ENCODE data around the gene ESR1.
A peak's percentile ranks its signal among the peaks of the same experiment; 100 is the strongest.

ESR1 gene

DNA sequence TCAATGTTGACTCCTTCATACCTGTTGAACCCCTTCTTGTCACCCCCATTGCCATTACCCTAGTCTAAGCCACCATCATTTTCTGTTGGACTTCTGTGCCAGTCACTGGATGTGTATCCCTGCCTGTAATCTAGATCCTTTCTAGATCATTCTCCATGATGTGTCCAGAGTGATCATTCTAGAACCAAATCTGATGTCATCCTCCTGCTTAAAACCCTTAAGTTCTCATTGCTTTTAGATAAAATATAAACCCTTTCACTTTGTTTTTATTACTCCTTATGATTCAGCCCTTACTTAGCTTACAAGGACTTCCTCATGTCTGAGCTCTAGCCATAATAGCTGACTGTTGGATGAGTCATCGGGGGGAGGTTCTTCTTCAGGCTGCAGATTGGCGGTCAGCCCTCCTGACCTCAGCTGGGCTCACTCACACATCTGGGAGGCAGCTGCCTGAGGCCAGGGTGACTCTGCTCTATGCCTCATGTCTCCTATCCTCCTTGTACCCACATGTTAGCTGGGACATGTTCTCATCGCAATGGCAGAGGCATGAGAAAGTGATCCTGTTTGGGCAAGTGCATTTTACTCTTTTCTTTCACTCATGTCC, 287.6 kb downstream of the ESR1 start:
- DNase-seq (ENCODE audit: low read depth) = peak; percentile 98

DNA sequence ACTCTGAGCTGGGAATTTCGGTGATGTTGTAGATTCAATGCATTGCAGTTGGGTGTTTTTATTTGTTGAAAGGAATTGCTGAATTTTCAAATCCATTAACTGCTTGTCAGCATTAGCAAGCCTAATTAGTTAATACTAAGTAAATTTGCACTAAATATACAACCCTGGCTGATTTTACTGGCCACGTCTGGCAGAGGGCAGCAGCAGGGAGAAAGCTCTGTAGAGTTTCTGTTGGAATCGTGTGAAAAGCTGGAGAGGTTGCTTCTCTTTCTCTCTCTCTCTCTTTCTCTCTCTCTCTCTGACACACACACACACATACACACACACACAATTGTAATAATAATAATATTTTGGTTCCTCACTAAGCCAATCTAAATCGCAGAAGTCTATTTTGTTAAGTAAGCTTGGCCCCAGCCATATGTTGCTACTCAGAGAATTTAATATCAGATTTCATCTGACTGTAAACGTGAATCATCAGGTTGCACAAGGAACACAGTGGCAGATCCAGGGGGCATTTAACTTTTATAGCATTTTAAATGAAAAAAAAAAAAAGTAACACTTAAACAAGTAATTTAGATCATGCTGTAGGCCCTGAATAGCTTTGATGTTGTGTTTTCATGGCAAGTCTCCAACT, 289.5 kb downstream of the ESR1 start:
- DNase-seq (ENCODE audit: low read depth) = peak; percentile 83

DNA sequence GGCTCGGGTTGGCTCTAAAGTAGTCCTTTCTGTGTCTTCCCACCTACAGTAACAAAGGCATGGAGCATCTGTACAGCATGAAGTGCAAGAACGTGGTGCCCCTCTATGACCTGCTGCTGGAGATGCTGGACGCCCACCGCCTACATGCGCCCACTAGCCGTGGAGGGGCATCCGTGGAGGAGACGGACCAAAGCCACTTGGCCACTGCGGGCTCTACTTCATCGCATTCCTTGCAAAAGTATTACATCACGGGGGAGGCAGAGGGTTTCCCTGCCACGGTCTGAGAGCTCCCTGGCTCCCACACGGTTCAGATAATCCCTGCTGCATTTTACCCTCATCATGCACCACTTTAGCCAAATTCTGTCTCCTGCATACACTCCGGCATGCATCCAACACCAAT, 291.2 kb downstream of the ESR1 start:
- DNase-seq (ENCODE audit: low read depth) = no peak

DNA sequence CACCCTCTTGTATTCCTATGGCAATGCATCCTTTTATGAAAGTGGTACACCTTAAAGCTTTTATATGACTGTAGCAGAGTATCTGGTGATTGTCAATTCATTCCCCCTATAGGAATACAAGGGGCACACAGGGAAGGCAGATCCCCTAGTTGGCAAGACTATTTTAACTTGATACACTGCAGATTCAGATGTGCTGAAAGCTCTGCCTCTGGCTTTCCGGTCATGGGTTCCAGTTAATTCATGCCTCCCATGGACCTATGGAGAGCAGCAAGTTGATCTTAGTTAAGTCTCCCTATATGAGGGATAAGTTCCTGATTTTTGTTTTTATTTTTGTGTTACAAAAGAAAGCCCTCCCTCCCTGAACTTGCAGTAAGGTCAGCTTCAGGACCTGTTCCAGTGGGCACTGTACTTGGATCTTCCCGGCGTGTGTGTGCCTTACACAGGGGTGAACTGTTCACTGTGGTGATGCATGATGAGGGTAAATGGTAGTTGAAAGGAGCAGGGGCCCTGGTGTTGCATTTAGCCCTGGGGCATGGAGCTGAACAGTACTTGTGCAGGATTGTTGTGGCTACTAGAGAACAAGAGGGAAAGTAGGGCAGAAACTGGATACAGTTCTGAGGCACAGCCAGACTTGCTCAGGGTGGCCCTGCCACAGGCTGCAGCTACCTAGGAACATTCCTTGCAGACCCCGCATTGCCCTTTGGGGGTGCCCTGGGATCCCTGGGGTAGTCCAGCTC, 292.1 kb downstream of the ESR1 start:
- DNase-seq (ENCODE audit: low read depth) = no peak

DNA sequence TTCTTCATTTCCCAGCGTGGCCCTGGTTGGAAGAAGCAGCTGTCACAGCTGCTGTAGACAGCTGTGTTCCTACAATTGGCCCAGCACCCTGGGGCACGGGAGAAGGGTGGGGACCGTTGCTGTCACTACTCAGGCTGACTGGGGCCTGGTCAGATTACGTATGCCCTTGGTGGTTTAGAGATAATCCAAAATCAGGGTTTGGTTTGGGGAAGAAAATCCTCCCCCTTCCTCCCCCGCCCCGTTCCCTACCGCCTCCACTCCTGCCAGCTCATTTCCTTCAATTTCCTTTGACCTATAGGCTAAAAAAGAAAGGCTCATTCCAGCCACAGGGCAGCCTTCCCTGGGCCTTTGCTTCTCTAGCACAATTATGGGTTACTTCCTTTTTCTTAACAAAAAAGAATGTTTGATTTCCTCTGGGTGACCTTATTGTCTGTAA, 292.7 kb downstream of the ESR1 start:
- DNase-seq (ENCODE audit: low read depth) = no peak

DNA sequence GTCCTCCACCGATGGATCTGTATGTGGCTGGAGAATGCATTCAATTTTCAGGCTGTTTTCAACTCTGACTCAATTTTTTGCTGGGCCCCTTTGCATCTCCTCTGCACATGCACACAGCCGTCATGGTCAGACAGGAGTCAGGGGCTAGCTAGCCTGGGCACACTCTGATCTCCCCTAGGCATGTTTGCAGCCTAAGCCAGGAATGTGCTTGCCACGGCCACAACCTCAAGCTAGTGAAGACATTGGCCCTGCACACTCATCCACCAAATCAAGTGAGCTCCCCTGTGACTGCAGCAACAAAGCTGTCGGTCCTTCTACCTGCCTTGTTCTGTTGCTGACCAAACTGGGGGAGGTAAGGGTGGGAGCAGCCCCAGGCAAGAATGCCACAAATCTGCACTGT, 300.5 kb downstream of the ESR1 start:
- DNase-seq (ENCODE audit: low read depth) = no peak

DNA sequence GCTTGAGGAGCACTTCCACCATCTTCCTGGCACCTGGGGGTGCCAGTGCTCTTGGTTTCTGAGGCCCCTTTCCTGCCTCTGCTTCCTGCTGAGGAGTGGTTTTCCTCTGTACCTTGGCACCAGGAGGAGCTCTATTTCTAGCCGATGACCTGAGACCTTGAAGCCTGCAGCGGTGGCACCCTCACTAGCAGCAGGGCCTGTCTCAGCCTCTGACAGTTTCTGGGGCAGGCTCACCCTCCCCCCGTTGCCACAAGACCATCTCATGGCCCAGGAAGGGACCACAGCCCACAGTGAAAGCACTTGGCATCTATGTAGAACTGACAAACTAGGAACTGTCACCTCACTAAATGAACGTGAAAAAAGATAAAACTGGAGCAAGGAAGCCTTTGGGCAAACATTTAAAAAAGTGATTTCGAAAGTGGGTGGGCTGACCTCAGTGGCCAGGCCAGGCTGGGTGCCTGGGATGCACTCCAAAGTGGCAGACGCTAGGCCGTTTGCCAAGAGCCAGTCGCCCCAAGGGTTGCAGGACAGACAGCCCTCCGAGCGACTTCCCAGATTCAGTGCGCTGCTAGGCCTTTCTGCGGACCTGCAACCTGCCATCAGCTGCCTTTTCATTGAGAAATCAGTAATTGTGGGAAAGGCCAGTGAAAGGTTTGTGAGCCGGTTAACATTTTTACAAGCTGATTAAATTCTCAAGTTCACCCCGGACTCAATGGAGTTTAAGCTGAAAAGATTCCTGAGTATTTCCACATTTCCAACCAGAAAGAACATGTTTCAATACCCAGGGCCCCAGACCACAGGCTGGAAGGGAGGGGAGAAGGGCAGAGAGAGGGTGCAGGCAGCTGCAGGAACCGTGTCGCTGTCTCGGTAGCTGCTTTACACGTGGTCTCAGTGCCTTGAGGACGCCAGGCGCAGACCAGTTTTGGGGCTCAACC, 303.7 kb downstream of the ESR1 start:
- no peak for DNase-seq (ENCODE audit: low read depth)

DNA sequence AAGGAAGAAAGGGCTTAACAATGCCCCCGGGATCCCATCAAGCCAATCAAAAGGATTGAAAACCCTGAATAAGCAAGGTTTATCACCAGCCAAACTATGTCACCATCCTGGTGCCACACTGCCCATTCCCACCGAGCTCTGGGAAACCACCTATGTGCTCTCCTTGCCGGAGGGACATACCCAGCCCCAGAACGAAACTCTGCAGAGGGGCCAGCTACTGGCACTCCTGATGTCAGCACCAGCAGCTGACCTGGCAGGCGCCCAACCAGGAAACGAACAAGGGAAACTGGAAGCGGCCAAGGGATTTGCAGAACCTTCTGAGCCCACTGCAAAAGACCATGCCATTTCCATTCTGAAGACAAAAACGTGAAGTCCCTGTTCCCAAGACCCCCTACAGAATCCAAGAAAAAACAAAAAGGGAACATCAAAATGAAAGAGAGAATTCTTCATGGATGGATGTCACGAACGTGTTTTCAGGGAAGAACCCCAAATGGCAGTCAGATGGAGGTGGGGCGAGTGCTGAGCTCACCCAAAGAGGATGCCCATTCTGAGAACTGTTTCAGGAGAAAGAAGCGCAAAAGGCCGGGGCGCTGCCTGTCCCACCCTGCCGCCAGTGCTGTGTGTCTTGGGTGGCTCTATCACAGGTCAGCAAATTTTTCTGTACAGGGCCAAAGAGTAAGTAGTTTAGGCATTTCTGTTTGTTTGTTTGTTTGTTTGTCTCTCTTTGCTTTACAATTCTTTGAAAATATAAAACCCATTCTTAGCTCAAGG, 305.2 kb downstream of the ESR1 start:
- DNase-seq (ENCODE audit: low read depth) = no peak

DNA sequence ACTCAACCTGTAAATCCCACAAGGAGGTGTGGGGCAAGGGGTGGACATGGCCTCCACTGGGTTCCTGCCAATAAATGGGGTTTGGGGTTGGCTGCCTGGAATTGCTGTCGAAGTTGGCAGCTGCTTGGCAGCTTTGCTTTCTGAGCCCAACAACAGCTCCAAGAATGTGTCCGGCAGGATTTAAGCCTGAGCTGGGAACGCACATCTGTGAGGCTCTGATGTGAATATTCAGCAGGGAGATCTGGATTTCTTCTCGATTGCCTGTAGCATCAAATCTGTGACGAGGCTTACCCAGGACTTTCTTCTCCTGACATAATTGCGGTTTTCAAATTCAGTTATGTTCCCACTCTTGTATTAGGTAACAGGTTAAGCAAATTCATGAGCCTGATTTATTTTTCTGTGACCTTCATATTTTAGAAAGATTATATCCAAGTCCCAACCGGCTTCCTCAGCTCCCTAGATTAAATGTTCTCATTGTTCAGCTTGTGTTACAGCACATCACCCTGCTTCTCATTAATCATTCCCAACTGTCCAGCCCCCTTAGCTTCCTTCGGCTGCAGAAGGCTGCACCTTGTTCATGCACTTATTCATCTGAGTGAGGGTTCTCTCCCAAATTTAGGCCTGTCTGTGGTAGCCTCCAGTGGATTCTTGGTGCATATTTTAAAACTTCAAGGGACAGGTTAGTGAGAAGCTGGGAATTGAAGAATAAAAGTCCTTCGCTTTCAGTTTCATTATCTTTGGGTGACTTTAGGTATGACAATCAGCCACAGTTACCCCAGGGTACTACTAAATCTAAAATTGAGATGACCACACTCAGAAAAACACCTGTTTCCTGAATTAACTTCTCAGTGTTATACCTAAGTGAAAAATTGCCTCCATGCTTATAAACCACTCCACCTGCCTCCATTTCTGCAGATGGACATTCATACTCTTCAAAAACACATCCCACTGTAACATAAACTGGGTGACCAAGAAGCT, 310.0 kb downstream of the ESR1 start:
- no peak for DNase-seq (ENCODE audit: low read depth)

DNA sequence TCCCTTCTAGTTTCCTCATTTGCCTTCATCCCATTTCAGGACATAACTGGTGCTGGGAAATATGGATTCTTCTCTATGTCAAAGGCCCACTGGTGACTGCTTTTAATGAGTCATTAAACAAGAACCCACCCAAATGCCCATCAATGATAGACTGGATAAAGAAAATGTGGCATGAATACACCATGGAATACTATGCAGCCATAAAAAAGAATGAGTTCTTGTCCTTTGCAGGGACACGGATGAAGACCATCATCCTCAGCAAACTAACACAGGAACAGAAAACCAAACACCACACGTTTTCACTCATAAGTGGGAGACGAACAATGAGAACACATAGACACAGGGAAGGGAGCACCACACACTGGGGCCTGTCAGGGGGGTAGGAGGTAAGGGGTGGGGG, 310.7 kb downstream of the ESR1 start:
- DNase-seq (ENCODE audit: low read depth) = no peak

DNA sequence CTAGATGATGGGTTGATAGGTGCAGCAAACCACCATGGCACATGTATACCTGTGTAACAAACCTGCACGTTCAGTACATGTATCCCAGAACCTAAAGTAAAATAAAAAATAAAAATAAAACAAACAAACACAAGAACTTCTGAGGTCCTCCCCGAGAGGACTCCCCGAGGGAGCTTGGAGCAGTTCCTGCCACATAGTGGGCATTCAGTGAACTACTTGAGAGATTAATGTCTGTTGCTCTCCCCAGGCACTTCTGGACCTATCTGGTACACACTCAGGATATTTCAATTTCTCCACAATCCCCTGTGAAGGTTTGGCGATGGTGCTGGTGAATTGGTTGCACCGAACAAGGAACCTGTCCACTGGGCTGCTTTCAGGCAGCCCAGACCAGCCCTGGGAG, 311.2 kb downstream of the ESR1 start:
- no peak for DNase-seq (ENCODE audit: low read depth)

DNA sequence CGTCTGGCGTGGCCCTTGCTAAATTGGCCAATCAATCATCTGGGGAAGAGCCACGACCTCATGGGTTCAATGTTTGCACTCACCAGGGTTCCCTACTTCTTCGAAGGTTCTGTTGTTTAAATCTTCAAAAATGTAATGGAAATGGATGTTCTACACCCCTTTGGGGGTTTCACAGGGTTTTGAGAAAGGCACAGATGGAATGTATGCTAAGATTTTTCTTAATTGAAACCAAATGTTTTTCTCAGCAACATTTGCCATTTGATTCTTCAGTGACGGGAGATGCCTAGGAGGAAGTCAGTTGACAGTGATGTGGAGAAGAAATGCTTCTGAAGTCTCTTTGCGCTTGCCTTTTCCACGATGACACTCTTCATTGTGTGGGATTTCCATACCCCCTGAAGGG, 312.3 kb downstream of the ESR1 start:
- DNase-seq (ENCODE audit: low read depth) = no peak

DNA sequence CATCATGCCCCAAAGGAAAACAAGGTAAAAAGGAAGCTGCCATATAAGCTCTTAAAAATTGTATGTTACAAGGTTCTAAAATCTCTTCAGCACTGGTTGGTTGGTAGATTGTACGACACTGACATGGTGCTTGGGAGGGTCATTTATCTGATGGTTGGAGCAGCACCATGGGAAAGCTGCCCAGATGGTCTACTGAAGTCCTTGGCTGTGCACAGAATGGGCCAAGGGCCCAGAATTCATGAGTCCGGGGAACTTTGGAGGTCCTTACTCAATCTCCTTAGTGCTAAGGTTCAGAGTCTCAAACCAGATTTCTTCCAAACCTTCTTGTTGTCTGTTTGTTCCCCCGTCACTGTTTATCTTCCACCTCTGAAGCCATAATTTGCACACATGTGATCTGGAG, 314.4 kb downstream of the ESR1 start:
- no peak for DNase-seq (ENCODE audit: low read depth)

DNA sequence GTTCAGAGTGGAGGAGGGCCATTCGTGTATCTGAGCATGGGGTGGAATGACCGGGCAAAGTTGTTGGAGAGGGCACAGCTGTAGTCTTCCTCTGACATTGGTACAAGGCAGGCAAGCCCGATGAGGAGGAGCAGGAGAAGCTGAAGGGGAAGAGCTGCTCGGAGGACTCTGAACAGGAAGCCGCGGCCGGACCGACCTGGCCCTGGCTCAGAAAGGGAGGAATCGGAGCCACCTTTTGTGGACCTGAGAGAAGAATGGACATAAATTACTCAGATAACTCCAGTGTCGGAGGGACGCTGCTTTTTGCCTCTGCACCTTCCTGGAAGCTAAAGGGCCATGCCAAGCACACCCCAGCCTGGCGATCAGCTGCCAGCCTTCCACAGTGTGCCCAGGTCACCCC, 315.0 kb downstream of the ESR1 start:
- DNase-seq (ENCODE audit: low read depth) = no peak

DNA sequence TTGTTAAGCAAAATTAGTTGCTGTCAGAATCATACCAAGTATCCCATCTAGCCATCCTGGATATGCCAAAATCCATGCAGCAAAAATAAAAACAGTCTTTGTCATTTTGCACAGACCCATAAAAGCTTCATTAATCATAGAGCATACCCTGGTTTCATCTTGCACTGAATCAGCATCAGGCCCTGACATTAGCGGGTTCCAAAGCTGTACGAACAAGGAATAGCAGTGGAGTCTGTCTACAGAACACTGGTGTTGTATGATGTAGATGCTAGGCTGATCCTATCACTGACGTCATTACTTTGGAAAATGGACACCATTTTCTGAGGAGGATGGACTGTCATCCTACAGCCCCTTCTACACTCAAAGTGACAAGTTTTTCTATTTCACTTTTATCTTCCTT, 315.6 kb downstream of the ESR1 start:
- no peak for DNase-seq (ENCODE audit: low read depth)

DNA sequence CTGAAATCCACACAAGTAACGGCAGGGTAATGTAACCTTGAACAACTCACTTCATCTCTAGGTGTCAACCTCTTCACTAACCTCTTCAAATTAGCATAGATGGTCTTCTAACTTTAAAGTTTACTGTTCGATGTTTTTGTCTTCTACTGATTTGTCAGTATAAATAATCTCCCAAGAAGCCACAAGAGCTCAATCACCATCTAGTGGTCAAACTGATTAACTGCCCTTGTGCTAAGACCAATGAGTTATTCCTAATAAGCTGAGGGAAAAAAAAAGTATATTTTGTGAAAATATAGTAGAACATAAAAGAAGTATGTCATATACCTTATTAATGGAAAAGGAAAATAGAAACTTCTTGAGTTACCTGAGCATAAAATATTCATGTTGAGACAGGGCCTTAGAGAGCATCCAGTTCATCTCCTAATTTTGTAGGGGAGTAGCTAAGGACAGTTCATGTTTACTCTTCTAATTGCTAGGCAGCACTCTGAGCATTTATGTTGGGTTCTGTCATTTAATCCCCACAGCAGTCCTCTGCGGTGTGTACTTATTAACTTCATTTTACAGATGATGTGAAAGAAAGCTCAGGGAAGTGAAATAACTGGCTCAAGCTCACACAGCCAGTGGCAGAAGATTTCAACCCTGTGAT, 317.1 kb downstream of the ESR1 start:
- DNase-seq (ENCODE audit: low read depth) = peak; percentile 68

DNA sequence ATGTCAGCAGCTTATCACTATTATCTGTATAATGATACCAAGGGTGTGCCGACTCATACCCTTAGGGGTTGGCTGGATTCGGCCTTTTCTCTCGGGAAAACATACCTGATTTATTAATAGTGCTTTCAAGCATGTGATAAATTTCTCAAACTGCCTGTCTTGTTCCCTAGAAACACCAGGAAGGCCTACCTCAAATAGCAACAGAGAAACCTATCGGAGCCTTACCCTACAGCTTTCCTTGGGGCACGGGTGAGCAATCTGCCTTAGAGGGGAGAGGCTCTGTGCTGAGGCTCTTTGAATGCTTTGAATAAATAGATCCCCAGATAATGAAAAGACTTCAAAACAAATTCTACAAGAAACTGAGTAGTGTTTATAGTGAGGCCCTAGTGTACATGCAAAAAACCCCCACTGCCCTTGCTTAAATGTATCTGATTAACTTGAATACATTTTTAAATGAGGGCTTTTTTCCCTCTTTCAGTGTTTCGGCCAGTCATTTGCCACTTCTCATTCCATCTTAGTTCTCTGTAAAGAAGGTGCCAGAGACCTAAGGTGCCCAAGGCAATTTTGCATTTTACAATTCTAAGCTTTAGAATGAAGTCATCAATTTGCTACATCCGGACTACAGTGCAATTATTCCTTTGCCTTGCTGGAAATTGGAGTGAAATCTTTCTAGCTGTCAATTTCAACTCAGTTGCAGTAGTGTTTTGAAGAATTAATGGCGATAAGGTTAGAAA, 320.1 kb downstream of the ESR1 start:
- DNase-seq (ENCODE audit: low read depth) = no peak

DNA sequence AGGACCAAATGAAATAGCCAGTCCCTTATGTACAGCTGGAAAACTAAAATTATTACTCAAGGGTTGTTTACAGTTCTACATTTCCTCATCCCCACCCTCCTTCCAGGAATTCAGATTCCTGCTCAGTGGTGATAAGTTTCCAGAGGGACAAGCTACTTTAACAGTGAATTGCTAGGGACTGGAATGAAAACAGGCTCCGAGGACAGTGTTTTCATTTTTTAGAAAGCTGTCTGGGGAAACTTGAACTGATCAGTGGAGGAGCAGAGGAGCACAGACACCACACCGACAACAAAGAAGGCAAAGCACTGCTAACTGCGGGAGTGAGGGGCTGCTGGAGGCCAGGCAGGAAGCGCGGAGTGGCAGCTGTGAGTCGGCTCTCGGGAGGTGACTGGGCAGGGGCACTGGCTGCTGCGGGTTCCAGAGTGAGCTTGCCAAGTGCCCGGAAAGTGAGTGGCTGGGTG, 322.2 kb downstream of the ESR1 start:
- DNase-seq (ENCODE audit: low read depth) = no peak

DNA sequence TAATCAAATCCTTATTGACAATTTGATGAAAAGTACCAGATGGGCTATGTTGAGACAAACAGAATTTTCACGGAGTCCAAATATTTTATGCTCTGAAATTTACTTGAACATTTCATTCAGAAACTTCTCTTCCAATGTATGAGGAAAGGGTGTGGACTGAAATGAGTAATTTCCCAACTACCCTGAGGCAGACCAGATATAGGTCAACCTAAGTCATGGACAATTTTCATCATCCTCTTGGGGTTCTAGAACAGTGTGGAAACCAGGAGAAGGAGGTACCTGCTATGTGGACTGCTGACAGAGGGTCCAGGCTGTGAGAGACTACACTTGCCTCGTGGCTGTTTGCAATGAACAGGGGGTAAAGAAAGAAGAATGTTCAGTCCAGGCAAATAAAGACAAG, 323.0 kb downstream of the ESR1 start:
- no peak for DNase-seq (ENCODE audit: low read depth)

Measured in fibroblast of the conjunctiva (primary cell).